ENCODE results near the gene RTP3.

GRCh38 chr3:46496746-46497555, 825 bp upstream of the RTP3 start:
- TF ChIP-seq CTCF (conservative IDR thresholded peaks at IDR 0.05; ENCODE audit: low read depth, low read length): peak; percentile 43; the same call in 1 of the 2 replicates
- TF ChIP-seq CHD1 (IDR thresholded peaks at IDR 0.05; ENCODE audit: low read depth, low read length): no peak
- TF ChIP-seq SMC3 (IDR thresholded peaks at IDR 0.05; ENCODE audit: low read depth, low read length): peak; percentile 20; the same call in 1 of the 2 replicates

All from IMR-90 (cell line).